HG02981 (cell line): ENCODE measurements around the gene MITF.

Source experiments
- ATAC-seq: cut with Tn5 transposase; IDR thresholded peaks from one replicate; pipeline ENCODE4 v1.9.1; 2021; ENCODE audit warnings: mild to moderate bottlenecking, moderate library complexity; ENCODE audit not compliant: unreplicated experiment

The MITF gene

DNA sequence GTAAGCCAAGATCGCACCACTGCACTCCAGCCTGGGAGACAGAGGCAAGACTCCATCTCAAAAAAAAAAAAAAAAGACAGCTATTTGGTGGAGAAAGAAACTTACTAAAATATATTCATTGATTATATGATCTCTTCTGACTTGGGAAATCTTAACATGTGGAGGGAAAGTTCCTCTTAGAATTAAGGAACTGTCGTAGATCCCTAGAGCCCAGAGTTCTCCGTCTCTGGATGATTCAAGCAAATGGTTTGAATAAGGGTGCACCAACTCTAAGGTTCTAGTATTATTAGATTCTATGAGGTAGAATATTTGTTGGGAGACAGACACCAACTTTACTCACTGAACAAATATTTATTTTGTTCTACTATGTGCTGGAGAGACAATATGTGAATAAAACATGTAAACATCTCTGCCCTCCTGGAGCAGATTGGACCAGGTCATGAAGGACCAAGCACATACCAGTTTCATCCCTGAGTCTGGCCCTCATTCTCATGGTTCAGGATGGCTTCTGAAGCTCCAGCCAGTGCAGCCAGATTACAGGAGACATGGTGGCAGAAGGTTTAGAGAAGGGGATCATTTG, 129.7 kb downstream of the MITF start:
- no peak for ATAC-seq

- no peak for ATAC-seq
These were observed 130.4 kb downstream of the MITF start for GRCh38 chr3:69869643-69870042.

GRCh38 chr3:69871251-69871650, 132.0 kb downstream of the MITF start:
- no peak for ATAC-seq

- ATAC-seq: no peak
These were observed 132.6 kb downstream of the MITF start for GRCh38 chr3:69871868-69872267.

DNA sequence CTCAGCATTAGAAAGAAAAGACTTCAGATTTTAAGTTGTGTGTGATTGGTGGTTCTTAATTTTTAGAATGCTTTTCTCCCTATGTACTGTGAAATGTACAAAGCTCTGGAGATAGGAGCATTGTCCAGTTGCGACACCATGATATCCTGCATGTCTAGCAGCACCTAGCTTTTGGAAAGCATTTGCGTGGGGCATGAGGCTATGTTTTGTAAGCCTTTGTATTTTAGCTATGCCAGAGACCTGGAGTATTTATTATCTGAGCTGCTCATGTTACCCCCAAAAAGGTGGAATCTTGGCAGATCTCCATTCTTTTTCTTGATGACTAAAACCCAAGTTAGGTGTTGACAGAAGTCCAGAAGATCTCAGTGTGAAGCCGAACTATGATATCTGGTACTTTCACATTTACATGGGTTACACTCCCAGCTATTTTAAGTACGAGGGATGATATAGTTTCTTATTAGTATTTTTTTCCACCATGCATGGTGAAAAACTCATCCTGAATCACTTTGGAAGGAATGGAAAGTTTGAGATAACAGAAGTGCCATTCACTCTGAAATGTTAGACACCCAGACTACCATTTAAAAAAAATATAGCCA, 133.6 kb downstream of the MITF start:
- ATAC-seq: no peak

DNA sequence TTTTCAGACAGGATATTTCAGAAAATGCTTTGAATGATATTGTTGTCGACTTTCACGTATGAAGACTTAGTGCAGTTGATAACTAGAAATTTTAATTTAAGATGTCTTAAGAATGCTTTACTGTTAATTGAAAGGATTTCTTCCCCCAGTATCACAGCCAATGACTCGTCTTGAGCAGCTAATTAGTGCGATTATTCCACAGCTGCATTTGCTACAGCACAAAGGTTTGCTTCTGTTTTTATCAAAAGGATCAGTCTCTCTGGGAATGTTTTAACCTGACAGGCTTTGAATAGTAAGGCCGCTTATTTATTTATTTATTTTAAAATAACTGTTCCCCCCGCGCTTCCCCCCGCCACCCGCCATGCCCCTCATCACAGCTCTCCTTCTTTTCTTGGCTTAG, 136.8 kb downstream of the MITF start:
- ATAC-seq: no peak

DNA sequence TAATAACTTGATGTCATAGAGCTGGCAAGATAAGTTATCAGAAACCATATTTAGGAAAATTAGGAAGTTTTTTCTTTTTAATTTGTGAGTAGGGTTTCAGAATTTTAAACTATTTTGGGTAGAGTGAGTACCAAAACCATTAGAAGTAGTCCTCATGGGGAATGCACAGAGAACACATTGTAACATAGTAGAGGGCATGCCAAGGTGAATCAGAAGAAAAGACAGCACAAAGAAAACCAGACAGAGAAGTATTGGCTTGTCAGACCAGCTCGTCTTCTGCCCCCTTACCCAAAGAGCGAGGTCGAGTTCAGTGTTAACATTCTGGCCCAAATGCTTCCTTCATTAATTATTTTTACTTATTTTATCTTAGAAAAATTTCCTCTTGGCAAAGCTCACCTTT, 139.0 kb downstream of the MITF start:
- ATAC-seq: no peak

GRCh38 chr3:69879051-69879450, 139.8 kb downstream of the MITF start:
- no peak for ATAC-seq

DNA sequence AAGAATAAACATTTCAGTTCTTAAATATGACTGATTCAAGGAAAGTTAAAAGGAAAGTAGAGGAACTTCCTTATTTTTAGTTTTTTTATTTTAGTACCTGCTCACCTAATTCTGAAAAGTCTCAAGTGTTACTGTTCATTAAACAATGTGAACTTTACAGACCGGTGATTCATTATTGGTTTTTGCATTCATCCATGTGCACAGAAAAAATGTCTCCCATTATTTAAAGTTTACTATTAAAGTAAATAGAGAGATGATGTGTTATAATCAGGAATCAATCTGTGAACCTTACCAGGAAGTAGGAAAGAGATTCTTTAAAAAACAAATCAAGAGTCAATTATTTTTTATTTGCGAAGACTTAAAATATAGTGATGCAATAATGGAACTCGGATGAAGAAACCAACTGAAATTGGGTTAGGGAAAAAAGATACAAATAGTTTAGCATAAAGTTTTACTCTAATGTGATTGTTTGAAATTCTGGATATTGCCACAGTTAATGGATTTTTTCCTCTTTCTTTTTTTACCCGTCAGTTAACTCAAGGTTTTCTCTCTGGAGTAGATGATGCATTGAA, 140.9 kb downstream of the MITF start:
- no peak for ATAC-seq

DNA sequence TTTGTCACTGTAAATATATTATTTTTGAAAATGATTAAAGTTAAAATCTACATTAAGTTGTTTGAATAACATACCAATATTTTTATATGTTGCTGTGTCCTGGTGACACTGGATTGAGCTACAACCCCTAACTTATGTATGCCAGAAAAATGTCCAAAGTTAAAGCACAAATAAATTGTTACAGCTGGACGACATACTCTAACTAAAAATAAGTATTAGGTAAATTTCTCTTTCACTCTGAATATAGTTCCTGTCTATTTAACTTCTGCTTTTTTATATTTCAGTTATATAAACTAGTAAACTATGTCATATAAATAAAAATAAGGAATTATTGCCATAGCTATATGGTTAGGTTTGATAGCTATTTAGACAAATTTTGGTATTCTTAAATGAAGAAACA, 141.8 kb downstream of the MITF start:
- no peak for ATAC-seq

GRCh38 chr3:69881756-69882428, 142.6 kb downstream of the MITF start:
- no peak for ATAC-seq

DNA sequence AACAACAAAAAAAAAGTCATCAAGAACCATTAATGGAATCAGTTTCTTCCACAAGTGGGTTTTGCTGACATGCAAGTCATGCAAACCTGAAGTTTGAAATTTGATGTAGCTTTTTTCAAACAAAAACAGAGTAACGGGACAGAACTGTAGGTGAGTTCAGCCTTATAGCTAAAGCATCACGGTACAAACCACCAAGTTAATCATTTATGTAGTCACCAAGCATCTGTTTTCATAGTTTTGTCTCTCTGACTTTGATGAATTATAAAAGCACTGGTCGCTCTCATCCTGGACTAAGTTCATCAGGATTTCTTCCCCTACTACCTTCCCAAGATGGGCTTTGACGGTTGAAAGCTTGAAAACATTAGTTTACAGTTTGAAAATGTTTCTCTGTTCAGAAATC, 143.3 kb downstream of the MITF start:
- no peak for ATAC-seq

DNA sequence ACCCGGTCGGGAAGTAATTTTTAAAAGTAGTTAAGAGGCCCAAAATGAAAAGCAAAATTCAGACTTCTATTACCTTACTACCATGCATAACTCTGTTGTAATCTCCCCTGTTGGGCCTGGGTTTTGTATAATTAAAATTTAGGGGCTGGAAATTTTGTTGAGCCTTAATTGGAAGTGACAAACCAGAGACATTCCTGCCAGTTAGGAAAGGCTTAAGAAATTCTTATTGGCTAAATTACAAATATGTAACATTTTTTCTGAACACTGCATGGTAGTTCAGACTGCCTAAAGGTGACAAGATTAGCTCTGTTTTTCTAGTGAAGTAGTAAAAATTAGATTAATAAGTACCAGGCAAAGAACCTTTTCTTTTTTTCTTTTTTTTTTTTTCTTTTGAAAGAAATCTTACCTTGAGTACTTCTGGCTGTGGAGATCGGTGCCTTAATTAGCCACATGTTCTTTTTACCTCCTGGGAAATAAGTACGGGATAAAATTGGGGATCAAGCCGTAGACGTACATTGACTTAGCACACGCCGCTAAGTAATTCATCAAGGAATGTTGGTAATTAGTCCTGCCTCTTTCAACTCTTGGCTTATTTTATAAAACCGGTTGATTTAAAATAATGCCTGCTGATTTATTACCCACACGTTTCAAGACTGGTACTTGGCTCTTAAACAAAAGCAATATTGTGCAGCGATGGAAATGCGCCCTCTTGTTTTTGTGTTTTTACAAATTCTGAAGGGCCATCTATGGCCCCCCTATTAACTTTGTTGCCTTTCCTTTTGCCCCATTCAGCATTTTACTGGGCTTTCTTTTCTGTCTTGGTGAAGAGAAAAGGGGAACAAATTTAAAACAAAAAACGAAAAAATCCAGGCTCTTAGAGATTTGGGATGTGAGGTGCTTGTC, 149.0 kb downstream of the MITF start:
- ATAC-seq: no peak

DNA sequence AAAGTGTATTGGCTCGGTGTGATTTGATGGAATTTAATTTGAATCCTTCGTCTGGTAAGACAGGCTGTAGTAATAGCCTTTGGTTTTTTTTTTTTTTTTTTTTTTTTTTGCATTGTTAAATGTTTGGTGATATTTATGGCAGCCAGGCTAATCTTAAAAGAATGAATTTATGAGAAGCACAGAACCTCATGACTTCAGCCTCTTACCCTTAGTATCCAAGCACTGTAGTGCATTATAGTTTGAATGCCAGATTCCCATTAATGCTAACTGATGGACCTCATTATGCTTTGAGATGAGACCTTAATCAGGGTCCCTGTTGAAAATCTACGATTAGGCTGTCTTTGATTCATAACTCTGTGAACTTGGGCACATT, 149.7 kb downstream of the MITF start:
- ATAC-seq: no peak

DNA sequence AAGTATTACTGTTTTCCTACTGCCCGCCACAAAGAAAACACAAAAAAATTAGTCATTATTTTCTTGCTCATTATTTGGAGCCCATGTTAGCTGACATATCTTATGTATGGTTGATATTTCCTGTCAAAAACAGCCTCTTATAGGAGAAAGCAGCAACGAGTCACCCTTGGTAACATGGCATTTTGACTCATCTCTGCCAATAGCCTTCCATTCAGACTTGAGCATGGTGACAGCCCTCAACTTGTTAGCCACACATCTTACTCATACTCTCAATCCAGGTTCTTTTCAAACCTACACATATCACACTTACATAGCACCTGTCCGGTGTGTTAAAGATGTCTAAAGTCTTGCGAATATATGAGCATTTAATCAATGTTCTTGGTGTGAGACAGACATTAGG, 150.8 kb downstream of the MITF start:
- no peak for ATAC-seq

DNA sequence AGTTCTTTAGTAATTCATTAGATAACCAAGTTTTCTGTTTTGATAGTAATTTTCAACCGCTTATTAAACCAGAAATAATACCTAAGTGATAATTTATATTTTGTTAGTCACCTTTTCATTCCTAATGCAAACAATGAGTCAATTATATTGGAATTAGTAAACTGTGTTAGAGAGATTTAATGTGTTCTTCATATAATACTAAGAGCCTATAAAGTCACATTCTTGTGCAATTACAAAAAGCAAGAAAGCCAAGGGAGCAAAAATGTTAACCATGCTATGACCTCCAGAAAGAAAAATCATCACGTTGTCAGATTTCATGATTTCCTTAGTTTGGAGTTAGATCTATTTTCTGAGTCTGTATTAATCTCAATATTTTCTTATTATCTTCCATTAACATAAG, 151.4 kb downstream of the MITF start:
- no peak for ATAC-seq

DNA sequence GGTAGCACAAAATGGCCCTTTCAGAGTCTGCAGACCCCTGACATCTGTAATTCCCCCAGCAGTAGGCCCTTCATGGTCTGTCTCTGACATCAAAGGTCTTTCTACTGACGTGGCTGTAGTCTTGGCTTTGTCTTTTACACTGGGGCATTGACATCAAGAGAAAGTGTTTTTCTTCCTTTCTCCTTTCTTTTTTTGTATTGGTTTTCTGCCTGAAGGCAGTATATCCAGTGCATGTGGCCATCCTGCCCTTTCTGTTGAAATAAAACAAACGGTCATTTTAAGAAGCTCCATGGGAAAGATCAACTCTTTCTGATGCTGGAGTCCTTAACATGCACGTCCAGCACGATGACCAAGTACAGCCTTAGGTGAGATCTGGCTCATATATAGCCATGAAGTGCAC, 153.4 kb downstream of the MITF start:
- ATAC-seq: no peak

DNA sequence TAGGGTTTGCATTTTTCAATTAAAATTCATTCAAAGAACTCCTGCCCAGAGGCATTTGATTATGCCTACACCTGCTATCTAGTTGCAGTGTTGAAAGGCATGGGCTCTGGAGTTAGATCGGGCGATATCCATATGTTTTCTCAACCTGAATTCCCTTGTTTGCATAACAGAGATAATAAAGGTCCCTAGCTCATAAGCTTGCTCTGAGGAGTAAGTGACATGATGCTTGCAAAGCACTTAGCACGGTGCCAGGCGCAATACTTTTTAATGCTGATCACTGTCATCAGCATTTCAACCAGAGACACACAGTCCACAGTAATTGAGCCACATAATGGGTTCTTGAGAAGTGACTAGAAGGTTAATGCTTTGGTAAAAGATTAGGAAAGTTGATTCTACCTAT, 154.0 kb downstream of the MITF start:
- no peak for ATAC-seq

DNA sequence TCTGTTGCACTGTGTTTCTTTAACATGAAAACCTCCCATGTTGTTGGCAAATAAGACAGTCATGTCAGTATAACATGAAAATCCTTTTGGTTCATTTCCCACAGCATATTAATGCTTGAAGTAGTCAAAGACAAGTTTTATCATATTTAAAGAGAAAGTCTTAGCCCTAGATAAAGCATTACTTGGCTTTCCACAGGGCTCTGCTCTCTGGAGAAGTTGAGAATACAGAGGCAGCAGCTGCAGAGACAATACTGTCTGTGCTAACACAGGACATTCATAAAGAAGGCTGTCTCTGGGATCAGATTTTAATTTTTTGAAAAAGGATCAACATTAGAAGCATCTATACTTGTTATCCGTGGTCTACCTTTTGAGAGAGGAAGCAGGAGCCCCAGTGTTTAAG, 156.8 kb downstream of the MITF start:
- no peak for ATAC-seq

GRCh38 chr3:69900331-69900730, 161.1 kb downstream of the MITF start:
- no peak for ATAC-seq

- no peak for ATAC-seq
These were observed 162.5 kb downstream of the MITF start for GRCh38 chr3:69901802-69902201.
